PC-3 (cell line): Measurements from ENCODE around the gene CSNK1G2. TPM values are rescaled to one million over a fixed set of nuclear protein-coding genes. Genes with fewer than 3 reads are reported as not detected.

Source experiments
- ATAC-seq: fragments of 200-7000 bp; cut with Tn5 transposase; 2 replicates; pipeline ENCODE4 v1.9.1; 2020; ENCODE audit warnings: mild to moderate bottlenecking, moderate library complexity
- BruUV-seq: library from RNA; stranded (reverse); fragments of 400-500 nt; replicated peaks from 2 replicates; lab custom pipeline; 2021; lab: Mats Ljungman, UMichigan
- CTCF ChIA-PET: fragments of 300-600 bp; sonication (Branson Sonifier 250); formaldehyde crosslinking; loops from one replicate; lab custom pipeline; 2022; ENCODE audit warnings: antibody characterized with exemption; lab: Charles Lee
- POLR2A ChIA-PET: fragments of 300-600 bp; sonication (Branson Sonifier 250); formaldehyde crosslinking; loops from one replicate; lab custom pipeline; 2022; ENCODE audit warnings: antibody characterized with exemption; ENCODE audit not compliant: unreplicated experiment; lab: Charles Lee
- DNase-seq: peaks from one replicate; pipeline ENCODE4 v3.0.0-alpha.2; 2015
- H2AFZ ChIP-seq: fragments of 300-600 bp; sonication (generic); 2 replicates; pipeline ENCODE4 v1.6.0; 2016; ENCODE audit warnings: antibody characterized with exemption, low read length
- H3F3A ChIP-seq: fragments of 300-600 bp; sonication (generic); one replicate; pipeline ENCODE4 v1.6.0; 2017; ENCODE audit warnings: antibody characterized with exemption, low read length, control low read depth, mild to moderate bottlenecking; ENCODE audit not compliant: unreplicated experiment
- H3K27ac ChIP-seq: fragments of 300-600 bp; sonication (generic); 2 replicates; pipeline ENCODE4 v1.5.1; 2016; ENCODE audit warnings: mild to moderate bottlenecking, low read length
- H3K27me3 ChIP-seq: fragments of 300-600 bp; sonication (generic); 2 replicates; pipeline ENCODE4 v1.6.1; 2016; ENCODE audit warnings: low read length, mixed read lengths
- H3K36me3 ChIP-seq: fragments of 300-600 bp; sonication (generic); 2 replicates; pipeline ENCODE4 v1.6.1; 2016; ENCODE audit warnings: low read depth, mixed run types, low read length, mixed read lengths
- H3K4me1 ChIP-seq: fragments of 300-600 bp; sonication (generic); 2 replicates; pipeline ENCODE4 v1.5.1; 2016; ENCODE audit warnings: low read length; ENCODE audit not compliant: insufficient read depth
- H3K4me2 ChIP-seq: fragments of 300-600 bp; sonication (generic); 2 replicates; pipeline ENCODE4 v1.6.0; 2016; ENCODE audit warnings: low read length
- H3K4me3 ChIP-seq: fragments of 300-600 bp; sonication (generic); 2 replicates; pipeline ENCODE4 v1.5.1; 2016; ENCODE audit warnings: mild to moderate bottlenecking, low read length, mixed read lengths
- H3K79me2 ChIP-seq: fragments of 300-600 bp; sonication (generic); 2 replicates; pipeline ENCODE4 v1.6.1; 2017; ENCODE audit warnings: low read length, mixed read lengths
- H3K9ac ChIP-seq: fragments of 300-600 bp; sonication (generic); 2 replicates; pipeline ENCODE4 v1.6.0; 2016; ENCODE audit warnings: mild to moderate bottlenecking, low read length
- H3K9me2 ChIP-seq: fragments of 300-600 bp; sonication (generic); replicated peaks from 2 replicates; pipeline ENCODE4 v1.6.1; 2016; ENCODE audit warnings: mixed run types, low read length, mixed read lengths
- H3K9me3 ChIP-seq: fragments of 300-600 bp; sonication (generic); 2 replicates; pipeline ENCODE4 v1.6.1; 2016; ENCODE audit warnings: low read length, mixed read lengths
- H4K20me1 ChIP-seq: fragments of 300-600 bp; sonication (generic); 2 replicates; pipeline ENCODE4 v1.6.1; 2016; ENCODE audit warnings: low read length, mixed read lengths
- CTCF ChIP-seq: fragments of 300-600 bp; sonication (generic); conservative IDR thresholded peaks from 2 replicates; pipeline ENCODE4 v1.5.1; 2017; ENCODE audit warnings: antibody characterized with exemption, low read depth, mild to moderate bottlenecking, low read length
- EZH2 ChIP-seq: fragments of 300-600 bp; sonication (generic); IDR thresholded peaks from one replicate; pipeline ENCODE4 v1.6.1; 2017; ENCODE audit warnings: antibody characterized with exemption, mild to moderate bottlenecking, low read length; ENCODE audit not compliant: unreplicated experiment
- EZH2phosphoT487 ChIP-seq: fragments of 300-600 bp; sonication (generic); IDR thresholded peaks from 2 replicates; pipeline ENCODE4 v1.6.1; 2018; ENCODE audit warnings: mild to moderate bottlenecking, antibody characterized with exemption, low read length, borderline replicate concordance
- intact Hi-C: fragments of 100-400 bp; cut with micrococcal nuclease; formaldehyde crosslinking; loops from 2 replicates; pipeline ENCODE4 v1.9.0; 2023
- total RNA-seq: library from RNA; depleted of rRNA; stranded (reverse); fragments of >200 nt; gene quantifications from 2 replicates; pipeline ENCODE4 v1.2.3, GENCODE V29; 2014

The CSNK1G2 gene
- total RNA-seq, 1 experiment from 2014 or later, result 83.6 TPM

- Histone ChIP-seq H3K9me3 (no peaks in the 10 kb centered on the region), H3K9me2 (no peaks in the 10 kb centered on the region), H3K36me3 (no peaks in the 10 kb centered on the region), H3K9ac (no peak overlapping the region), H3F3A (no peaks in the 10 kb centered on the region), H3K4me2 (no peak overlapping the region), H4K20me1 (no peaks in the 10 kb centered on the region), H3K79me2 (peaks cover 29% of the 10 kb centered on the region), H3K27ac (no peak overlapping the region), H3K27me3 (no peaks in the 10 kb centered on the region), H2AFZ (no peak overlapping the region), H3K4me3 (no peak overlapping the region), H3K4me1 (no peaks in the 10 kb centered on the region)
- POLR2A ChIA-PET, result no interaction called here
- CTCF ChIA-PET, result no interaction called here
- intact Hi-C loops, result no loop called here
- no peak for TF ChIP-seq EZH2
- TF ChIP-seq EZH2phosphoT487, result no peak
- TF ChIP-seq CTCF, result no peak
- BruUV-seq, result no TSS peak
- DNase-seq, result no peak
- ATAC-seq, result no peak
Observed at GRCh38 chr19:1914826-1915341, 26.1 kb upstream of the CSNK1G2 start.

GRCh38 chr19:1917146-1917545 lies 23.8 kb upstream of the CSNK1G2 start:
- no peak overlapping the region for H2AFZ ChIP-seq
- H4K20me1 ChIP-seq, result no peaks in the 10 kb centered on the region
- DNase-seq, result no peak
- ChIA-PET POLR2A (no interaction called here), CTCF (no interaction called here)
- no peaks in the 10 kb centered on the region for H3F3A ChIP-seq
- H3K9me3 ChIP-seq, result no peaks in the 10 kb centered on the region
- no peak for ATAC-seq
- BruUV-seq, result no TSS peak
- TF ChIP-seq EZH2 (no peak), EZH2phosphoT487 (no peak), CTCF (no peak)
- H3K27ac ChIP-seq, result no peak overlapping the region
- no peak overlapping the region for H3K4me2 ChIP-seq
- H3K79me2 ChIP-seq, result peaks cover 7% of the 10 kb centered on the region; the same call in 1 of the 2 replicates
- no peaks in the 10 kb centered on the region for H3K27me3 ChIP-seq
- H3K36me3 ChIP-seq, result no peaks in the 10 kb centered on the region; the same call in 1 of the 2 replicates
- intact Hi-C loops, result no loop called here
- H3K9ac ChIP-seq, result no peak overlapping the region
- H3K9me2 ChIP-seq, result no peaks in the 10 kb centered on the region
- no peaks in the 10 kb centered on the region for H3K4me1 ChIP-seq
- H3K4me3 ChIP-seq, result no peak overlapping the region

- H3K27ac ChIP-seq, result no peak overlapping the region
- ChIA-PET CTCF (no interaction called here), POLR2A (no interaction called here)
- intact Hi-C loops, result no loop called here
- H3K4me1 ChIP-seq, result no peaks in the 10 kb centered on the region
- no TSS peak for BruUV-seq
- H3K4me3 ChIP-seq, result no peak overlapping the region
- peaks cover 2% of the 10 kb centered on the region; the same call in 1 of the 2 replicates for H3K36me3 ChIP-seq
- H4K20me1 ChIP-seq, result no peaks in the 10 kb centered on the region
- TF ChIP-seq EZH2phosphoT487, result no peak
- TF ChIP-seq CTCF, result no peak
- TF ChIP-seq EZH2, result no peak
- H2AFZ ChIP-seq, result no peak overlapping the region
- H3K4me2 ChIP-seq, result no peak overlapping the region
- ATAC-seq (no peak), DNase-seq (no peak)
- no peak overlapping the region for H3K9ac ChIP-seq
- H3K27me3 ChIP-seq, result no peaks in the 10 kb centered on the region
- H3K79me2 ChIP-seq, result 0 out of 2 replicates have a peak, but pooled peaks cover 6% of the 10 kb centered on the region
- no peaks in the 10 kb centered on the region for H3K9me3 ChIP-seq
- no peaks in the 10 kb centered on the region for H3K9me2 ChIP-seq
- no peaks in the 10 kb centered on the region for H3F3A ChIP-seq
Observed at GRCh38 chr19:1917926-1918325, 23.0 kb upstream of the CSNK1G2 start.
